Breast epithelium (tissue), 3 donors: ENCODE measurements around the gene C1QTNF2.

Experiments
- POLR2A ChIP-seq: fragments of 450-650 bp; IDR thresholded peaks from one replicate; pipeline ENCODE4 v1.6.1; 2016; ENCODE audit warnings: antibody characterized with exemption, mild to moderate bottlenecking, moderate library complexity
- TF ChIP-seq, protein P1 (sequence below), 3 donors: fragments of 450-650 bp; IDR thresholded peaks; one replicate each; pipeline ENCODE4 v1.5.1; 2016 to 2017; ENCODE audit warnings: antibody characterized with exemption in 3 of 3, mild to moderate bottlenecking in 3 of 3, moderate library complexity in 3 of 3

DNA sequence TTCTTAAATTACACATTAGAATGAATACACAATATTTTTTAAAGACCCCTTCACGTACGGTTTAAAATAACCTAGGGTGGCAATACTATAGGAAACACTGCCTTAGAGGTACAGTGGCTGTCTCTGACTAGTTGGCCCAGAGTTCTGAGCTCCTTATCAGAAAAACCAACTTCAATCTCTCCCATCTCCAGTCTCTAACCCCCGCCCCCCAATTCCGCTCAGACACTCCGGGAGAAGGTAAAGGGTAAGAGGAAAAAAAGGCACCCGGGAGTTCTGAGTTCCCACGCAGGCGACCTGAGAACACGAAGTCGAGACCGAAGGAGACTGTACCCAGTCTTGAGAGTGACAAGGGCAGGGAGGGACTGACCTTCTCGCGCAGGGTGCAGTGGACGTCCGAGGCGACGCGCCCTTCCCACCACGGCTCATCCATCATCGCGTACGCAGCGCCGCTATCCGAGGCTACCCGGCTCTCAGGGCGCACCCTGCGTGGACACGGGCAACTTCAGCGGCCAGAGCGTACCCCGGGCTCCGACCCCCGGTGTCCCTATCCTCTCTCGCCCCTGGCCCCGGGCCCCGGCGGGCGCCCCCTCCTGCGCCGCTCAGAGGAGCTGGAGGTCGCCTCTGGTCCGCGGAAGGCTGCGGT is 58.8 kb downstream of the C1QTNF2 start:
- TF ChIP-seq, protein P1, sequence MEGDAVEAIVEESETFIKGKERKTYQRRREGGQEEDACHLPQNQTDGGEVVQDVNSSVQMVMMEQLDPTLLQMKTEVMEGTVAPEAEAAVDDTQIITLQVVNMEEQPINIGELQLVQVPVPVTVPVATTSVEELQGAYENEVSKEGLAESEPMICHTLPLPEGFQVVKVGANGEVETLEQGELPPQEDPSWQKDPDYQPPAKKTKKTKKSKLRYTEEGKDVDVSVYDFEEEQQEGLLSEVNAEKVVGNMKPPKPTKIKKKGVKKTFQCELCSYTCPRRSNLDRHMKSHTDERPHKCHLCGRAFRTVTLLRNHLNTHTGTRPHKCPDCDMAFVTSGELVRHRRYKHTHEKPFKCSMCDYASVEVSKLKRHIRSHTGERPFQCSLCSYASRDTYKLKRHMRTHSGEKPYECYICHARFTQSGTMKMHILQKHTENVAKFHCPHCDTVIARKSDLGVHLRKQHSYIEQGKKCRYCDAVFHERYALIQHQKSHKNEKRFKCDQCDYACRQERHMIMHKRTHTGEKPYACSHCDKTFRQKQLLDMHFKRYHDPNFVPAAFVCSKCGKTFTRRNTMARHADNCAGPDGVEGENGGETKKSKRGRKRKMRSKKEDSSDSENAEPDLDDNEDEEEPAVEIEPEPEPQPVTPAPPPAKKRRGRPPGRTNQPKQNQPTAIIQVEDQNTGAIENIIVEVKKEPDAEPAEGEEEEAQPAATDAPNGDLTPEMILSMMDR (IDR thresholded peaks at IDR 0.05), result no peak
- no peak for TF ChIP-seq POLR2A
